ACHN (cell line): ENCODE results near the gene GRID2.
"Not testable (repeated sequence)": the region's sequence is repeated elsewhere in the genome, so short reads cannot be mapped to it uniquely, and the experiment has no call there.

Experiments used
- DNase-seq: peaks from one replicate; pipeline ENCODE4 v3.0.0-alpha.2; 2015
- in situ Hi-C: cut with HindIII; loops from 2 replicates; pipeline ENCODE4 v1.10.0; 2017; ENCODE audit warnings: low sequenced_read_pairs, low pct_ligation_motif_present, low pct_unique_long_range_greater_than_20kb

The GRID2 gene

DNA sequence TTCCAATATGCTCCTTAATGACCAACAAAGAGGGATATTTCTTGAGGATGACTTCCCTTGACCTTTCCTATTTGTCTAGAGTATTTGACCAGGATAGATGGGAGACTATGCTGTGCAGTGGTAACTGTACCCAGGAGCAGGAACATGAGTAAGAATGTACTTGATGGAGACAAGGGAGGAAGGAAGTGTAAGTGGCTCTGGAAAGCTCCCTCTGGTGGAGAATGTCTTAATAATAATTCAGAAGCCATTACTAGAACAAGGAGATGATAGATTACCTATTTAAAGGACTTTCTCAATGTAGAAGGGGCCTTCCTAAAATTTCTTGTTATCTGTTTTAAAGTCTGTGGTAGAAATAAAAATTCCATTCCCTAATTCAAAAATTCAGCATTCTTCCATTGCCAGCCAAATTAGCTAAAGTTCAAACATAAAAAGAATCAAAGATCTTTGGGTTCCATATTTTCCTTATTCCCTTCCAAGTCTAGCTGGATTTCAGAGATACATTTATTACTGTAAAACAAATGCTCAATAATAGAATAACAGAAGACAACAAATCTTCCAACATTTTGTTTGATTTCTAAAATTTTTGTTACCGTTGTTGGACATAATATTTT is 83.8 kb downstream of the GRID2 start:
- in situ Hi-C loops: no loop called here
- DNase-seq: peak; percentile 60

GRCh38 chr4:92399032-92399431 is 95.3 kb downstream of the GRID2 start:
- in situ Hi-C loops: no loop called here
- DNase-seq: no peak

GRCh38 chr4:92403525-92403924 is 99.8 kb downstream of the GRID2 start:
- not testable (repeated sequence) for DNase-seq

GRCh38 chr4:92406488-92406887 is 102.7 kb downstream of the GRID2 start:
- DNase-seq: no peak
- in situ Hi-C loops: no loop called here

More at GRCh38 chr4:92403525-92403924, 99.8 kb downstream of the GRID2 start:
- in situ Hi-C loops: not testable (repeated sequence)

- DNase-seq: no peak
- in situ Hi-C loops: no loop called here
These were observed 118.2 kb downstream of the GRID2 start for GRCh38 chr4:92421920-92422319.

DNA sequence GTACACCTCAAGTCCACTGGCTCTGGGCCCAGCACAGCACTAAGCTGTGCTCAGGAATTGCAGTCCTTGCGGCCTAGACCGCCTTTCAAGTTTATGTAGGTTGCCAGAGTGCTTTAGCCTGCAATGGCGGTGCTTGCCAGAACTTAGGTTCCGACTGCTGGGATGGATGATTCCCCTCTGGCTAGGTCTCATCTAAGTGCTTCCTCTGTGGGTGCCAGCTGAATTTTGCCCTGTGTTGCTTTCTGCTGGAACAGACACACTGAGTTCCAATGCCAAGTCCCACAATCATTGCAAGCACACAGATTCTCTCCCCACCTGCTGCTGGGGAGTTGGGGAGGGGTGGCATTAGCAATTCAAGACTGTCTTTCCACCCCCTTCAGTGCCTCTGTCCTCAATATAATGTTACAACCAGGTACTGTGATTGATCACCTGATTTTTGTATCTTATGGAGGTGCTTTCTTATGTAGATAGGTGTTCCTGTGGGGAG is 129.5 kb downstream of the GRID2 start:
- in situ Hi-C loops: no loop called here
- DNase-seq: no peak

GRCh38 chr4:92438722-92439121 is 135.0 kb downstream of the GRID2 start:
- in situ Hi-C loops, DNase-seq: not testable (repeated sequence)

DNA sequence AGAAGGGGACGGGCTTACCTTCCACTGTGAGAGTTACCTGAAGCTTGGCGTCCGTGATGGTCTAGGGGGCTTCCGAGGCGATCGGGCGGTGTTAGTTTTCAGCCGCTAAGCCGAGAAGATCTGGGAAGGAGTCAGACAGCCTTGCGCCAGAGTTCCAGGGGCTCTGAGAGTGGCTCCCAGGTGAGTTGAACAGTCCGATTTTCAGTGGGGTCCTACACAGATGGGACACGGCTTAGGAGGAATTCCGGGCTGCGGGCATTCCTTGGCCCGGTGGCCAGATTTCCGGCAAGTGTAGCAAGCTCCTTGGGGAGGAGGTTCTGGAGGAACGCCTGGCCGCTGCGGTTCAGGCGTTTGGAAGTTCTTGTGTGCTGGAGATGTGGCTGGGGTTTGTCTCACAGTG is 138.4 kb downstream of the GRID2 start:
- DNase-seq, in situ Hi-C loops: not testable (repeated sequence)

DNA sequence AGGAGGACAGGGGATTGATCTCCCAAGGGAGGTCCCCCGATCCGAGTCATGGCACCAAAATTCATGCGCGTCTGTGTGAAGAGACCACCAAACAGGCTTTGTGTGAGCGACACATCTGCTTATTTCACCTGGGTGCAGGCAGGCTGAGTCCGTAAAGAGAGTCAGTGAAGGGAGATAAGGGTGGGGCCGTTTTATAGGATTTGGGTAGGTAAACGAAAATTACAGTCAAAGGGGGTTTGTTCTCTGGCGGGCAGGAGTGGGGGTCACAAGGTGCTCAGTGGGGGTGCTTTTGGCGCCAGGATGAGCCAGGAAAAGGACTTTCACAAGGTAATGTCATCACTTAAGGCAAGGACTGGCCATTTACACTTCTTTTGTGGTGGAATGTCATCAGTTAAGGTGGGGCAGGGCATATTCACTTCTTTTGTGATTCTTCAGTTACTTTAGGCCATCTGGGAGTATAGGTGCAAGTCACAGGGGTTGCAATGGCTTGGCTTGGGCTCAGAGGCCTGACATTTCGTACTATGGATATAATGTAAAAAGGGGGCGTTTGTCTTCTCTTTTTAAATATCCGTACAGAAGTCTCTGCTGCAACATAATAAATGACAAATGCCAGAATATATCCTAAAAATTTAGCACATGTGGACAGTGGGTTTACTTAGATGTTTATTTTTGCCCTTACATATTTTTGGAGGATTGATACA is 140.5 kb downstream of the GRID2 start:
- DNase-seq, in situ Hi-C loops: not testable (repeated sequence)

GRCh38 chr4:92445127-92445526 is 141.4 kb downstream of the GRID2 start:
- in situ Hi-C loops: no loop called here
- DNase-seq: no peak

- no peak for DNase-seq
- in situ Hi-C loops: no loop called here
These were observed 143.6 kb downstream of the GRID2 start for GRCh38 chr4:92447255-92447905.

DNA sequence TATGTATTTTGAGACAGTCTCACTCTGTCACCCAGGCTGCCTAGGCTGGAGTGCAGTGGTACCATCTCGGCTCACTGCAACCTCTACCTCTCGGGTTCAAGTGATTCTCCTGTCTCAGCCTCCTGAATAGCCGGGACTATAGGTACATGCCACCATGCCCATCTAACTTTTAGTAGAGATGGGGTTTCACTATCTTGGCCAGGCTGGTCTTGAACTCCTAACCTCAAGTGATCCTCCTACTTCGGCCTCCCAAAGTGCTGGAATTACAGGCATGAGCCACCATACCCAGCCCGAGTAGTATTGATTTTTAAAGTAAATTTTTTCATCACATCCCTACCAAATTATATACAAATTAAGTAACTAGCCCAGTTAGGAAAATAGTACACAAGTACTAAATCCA is 144.4 kb downstream of the GRID2 start:
- in situ Hi-C loops: not testable (repeated sequence)

GRCh38 chr4:92450694-92451093 is 146.9 kb downstream of the GRID2 start:
- DNase-seq: no peak
- in situ Hi-C loops: no loop called here

More for the DNA sequence above, 144.4 kb downstream of the GRID2 start:
- not testable (repeated sequence) for DNase-seq

DNA sequence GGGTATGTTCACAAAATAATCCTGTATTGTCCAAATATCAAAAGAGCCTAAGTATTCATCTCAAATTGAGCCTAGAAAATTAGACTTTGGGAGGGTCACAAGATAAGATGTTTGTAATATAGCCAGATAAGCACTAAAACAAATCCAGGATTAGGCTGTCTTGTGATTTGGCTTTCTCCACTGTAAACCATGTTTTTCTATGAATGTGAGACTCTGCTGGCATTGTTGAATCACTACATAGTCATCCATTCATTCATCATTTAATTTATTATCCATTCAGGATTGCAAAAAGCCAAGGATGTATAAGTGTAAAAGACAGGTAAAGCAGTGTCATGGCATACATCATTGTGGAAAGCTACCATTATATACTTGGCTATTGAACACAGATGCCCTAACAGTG is 148.0 kb downstream of the GRID2 start:
- in situ Hi-C loops: no loop called here
- DNase-seq: no peak

- in situ Hi-C loops, DNase-seq: not testable (repeated sequence)
These were observed 148.6 kb downstream of the GRID2 start for GRCh38 chr4:92452383-92452782.

DNA sequence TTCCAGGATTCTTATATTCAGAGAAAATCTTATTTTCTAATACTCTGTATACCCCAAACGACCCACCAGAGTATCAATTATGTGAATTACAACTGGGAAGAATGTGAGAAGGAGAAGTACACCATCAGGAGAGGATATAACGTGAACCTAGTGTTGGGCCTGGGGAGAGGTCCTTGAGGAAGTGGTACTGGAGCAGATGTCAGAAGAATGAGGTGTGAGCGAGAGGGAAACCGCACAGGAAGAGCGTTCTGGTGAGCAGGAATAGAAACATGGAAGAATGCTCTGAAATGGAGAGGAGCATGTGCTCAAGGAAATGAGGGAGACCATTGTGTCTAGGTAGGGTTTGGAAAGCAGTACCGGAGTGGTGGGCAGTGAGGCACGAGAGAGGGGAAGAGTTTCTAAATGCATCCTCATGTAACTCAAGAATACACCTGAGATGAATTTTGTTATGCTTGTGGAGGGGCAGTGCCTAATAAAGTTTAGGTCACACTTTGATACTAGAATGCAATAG is 151.6 kb downstream of the GRID2 start:
- in situ Hi-C loops: no loop called here
- DNase-seq: no peak

- no peak for DNase-seq
- in situ Hi-C loops: no loop called here
These were observed 152.2 kb downstream of the GRID2 start for GRCh38 chr4:92455951-92456350.

- no peak for DNase-seq
- in situ Hi-C loops: no loop called here
These were observed 158.0 kb downstream of the GRID2 start for GRCh38 chr4:92461732-92462131.

DNA sequence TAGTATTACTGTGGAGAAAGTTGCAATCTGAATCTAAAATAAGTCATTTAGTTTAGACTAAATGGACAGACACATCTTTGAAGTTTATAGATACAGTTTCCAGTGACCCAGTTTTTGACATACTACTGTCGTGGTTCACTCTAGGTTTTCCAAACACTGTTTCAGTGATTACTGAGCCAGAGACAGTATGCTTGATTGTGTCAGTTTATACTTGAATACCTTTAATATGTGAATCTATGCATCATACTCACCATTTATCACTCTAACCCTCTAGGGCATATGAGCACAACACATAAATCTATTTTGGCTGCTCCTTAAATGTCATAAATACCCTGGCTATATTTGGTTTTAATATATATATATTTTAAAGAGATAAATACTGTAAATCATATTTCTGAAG is 173.5 kb downstream of the GRID2 start:
- in situ Hi-C loops: no loop called here
- no peak for DNase-seq
